Heart left ventricle (tissue), 16 donors: ENCODE measurements around the gene CACNA1D. TPM values are rescaled to one million over a fixed set of nuclear protein-coding genes. Genes with fewer than 3 reads are reported as not detected.

ENCODE experiments used
- ATAC-seq, 4 donors: fragments of 200-7000 bp; cut with Tn5 transposase; one replicate each; pipeline ENCODE4 v1.9.1; 2020 to 2022; ENCODE audit warnings: moderate library complexity in 4 of 4, mild to moderate bottlenecking in 3 of 4, moderate number of reproducible peaks in 1 of 4
- DNase-seq, 5 donors: peaks; one replicate each; pipeline ENCODE4 v3.0.0-alpha.2; 2020
- H3K27ac ChIP-seq, 12 donors: fragments of 200-600 bp; sonication (generic) in 4 of 12; one replicate each; pipeline versions ENCODE4 v1.5.0 to v1.8.0; 2016 to 2022; ENCODE audit warnings: mild to moderate bottlenecking in 2 of 12
- H3K27me3 ChIP-seq, 9 donors: fragments of 200-600 bp; sonication (generic) in 2 of 9; one replicate each; pipeline versions ENCODE4 v1.5.1 to v1.8.0; 2016 to 2022; ENCODE audit warnings: mild to moderate bottlenecking in 3 of 9
- H3K36me3 ChIP-seq, 9 donors: fragments of 200-600 bp; sonication (generic) in 2 of 9; one replicate each; pipeline versions ENCODE4 v1.5.0 to v1.8.0; 2018 to 2022; ENCODE audit warnings: mild to moderate bottlenecking in 2 of 9
- H3K4me1 ChIP-seq, 12 donors: fragments of 200-600 bp; sonication (generic) in 4 of 12; one replicate each; pipeline versions ENCODE4 v1.5.0 to v1.8.0; 2016 to 2022; ENCODE audit warnings: mild to moderate bottlenecking in 3 of 12
- H3K4me3 ChIP-seq, 12 donors: fragments of 200-600 bp; sonication (generic) in 4 of 12; one replicate each; pipeline versions ENCODE4 v1.5.0 to v1.8.0; 2017 to 2022; ENCODE audit warnings: mild to moderate bottlenecking in 9 of 12, moderate library complexity in 4 of 12
- H3K9me3 ChIP-seq, 12 donors: fragments of 200-600 bp; sonication (generic) in 4 of 12; one replicate each; pipeline versions ENCODE4 v1.5.0 to v1.8.0; 2016 to 2022; ENCODE audit warnings: mild to moderate bottlenecking in 1 of 12
- CTCF ChIP-seq, 12 donors: fragments of 200-600 bp; sonication (generic) in 4 of 12; IDR thresholded peaks; one replicate each; pipeline versions ENCODE4 v1.5.0 to v1.8.0; 2018 to 2022; ENCODE audit warnings: antibody characterized with exemption in 12 of 12, mild to moderate bottlenecking in 5 of 12
- POLR2A ChIP-seq, 2 donors: fragments of 450-650 bp; IDR thresholded peaks; one replicate each; pipeline ENCODE4 v1.6.1; 2017; ENCODE audit warnings: antibody characterized with exemption in 2 of 2, mild to moderate bottlenecking in 2 of 2, moderate library complexity in 2 of 2
- WGBS, 4 donors: extraction: QIAGEN DNeasy Blood & Tissue Kit in 2 of 4; methylation state at CpG; one replicate each; pipeline versions ENCODE4 v1.1.5 to v1.1.7; 2013 to 2018; 5-methylcytosine and 5-hydroxymethylcytosine counted together
- intact Hi-C, 10 donors: fragments of 100-400 bp; cut with DNase I; formaldehyde crosslinking; loops; one replicate each; pipeline versions ENCODE4 v1.11.1 to v1.14.2; 2022
- polyA plus RNA-seq, 2 donors: library from polyadenylated mRNA; stranded (reverse); fragments of 200-250 nt; gene quantifications; one replicate each; pipeline ENCODE4 v1.2.3, GENCODE V29; 2013
- total RNA-seq, 9 donors: library from RNA; depleted of rRNA in 2 of 9; stranded (reverse); fragments of >200 nt in 2 of 9; fragmentation: NEBNext Ultra II Directional in 3 of 9; extraction: Animal tissue kit (Norgen Biotek cat#: 25700) in 3 of 9; gene quantifications; one replicate each; pipeline versions ENCODE4 v1.1.0 to v1.2.4, GENCODE V29; 2016 to 2023
- donor health status: ischemic (EF 13 %, LVEDD 7.1; RV severe dilation, severe dysfunction).
- donor health status: healthy with polysubstance abuse.
- donor health status: DM: no; HTN: yes; CAD: no.
- donor health status: DM: no; HTN: no; CAD: no.
- donor health status: ischemic (EF 25% LVEDD 6.9; RV normal size, moderate dysfunction).
- donor health status: ischemic (EF 25% LVEDD 5.7; RV mildly dilated, moderate dysfunction).
- donor health status: healthy.
- donor health status: DM: yes; HTN: yes; CAD: no.
- donor health status: ischemic (EF 35%, LVEDD 5.7; RV mildly dilated, moderate dysfunction).
- donor health status: nonischemic (EF 11% LVEDD 7.7; RV severe dilation, severe dysfunction).
- donor health status: DM: yes; HTN: yes; CAD: no.
- donor health status: PGD.
- donor health status: ischemic (EF 29% LVEDD 5.4; RV normal size, mild dysfunction).
- donor health status: nonischemic (EF 23%, LVEDD 6.1; RV moderate dilation, normal function).

CACNA1D gene
- total and polyA plus RNA-seq, 11 donors = 0.06 to 2.4 (median 0.40) TPM; not detected in 1

GRCh38 chr3:53486961-53487654 lies 7.3 kb upstream of the CACNA1D start:
- DNase-seq (no peak), ATAC-seq (no peak)
- WGBS, 4 donors = 79 to 90% (median 84%) methylated on average over 6 of the region's 6 CpGs
- Histone ChIP-seq H3K27ac (no peak overlapping the region), H3K4me3 (no peak overlapping the region), H3K9me3 (no peaks in the 10 kb centered on the region), H3K27me3 (peaks cover 0 to 21% (median 0%) of the 10 kb centered on the region in 9 donors), H3K36me3 (no peaks in the 10 kb centered on the region), H3K4me1 (no peaks in the 10 kb centered on the region)
- TF ChIP-seq POLR2A (IDR thresholded peaks at IDR 0.05) (no peak), CTCF (IDR thresholded peaks at IDR 0.05) (no peak)
- intact Hi-C loops = loop anchor here in 1 of 10 donors (1.0 kb wide), 1 partner anchor 20 kb away; no protein-coding TSS in a partner anchor

GRCh38 chr3:53489386-53489785 lies 5.0 kb upstream of the CACNA1D start:
- TF ChIP-seq CTCF (IDR thresholded peaks at IDR 0.05) = no peak
- TF ChIP-seq POLR2A (IDR thresholded peaks at IDR 0.05) = no peak
- WGBS, 4 donors = 92 to 97% (median 95%) methylated on average over 2 of the region's 2 CpGs
- Histone ChIP-seq H3K9me3 (no peaks in the 10 kb centered on the region), H3K4me3 (no peak overlapping the region), H3K4me1 (peaks cover 0 to 9% (median 6%) of the 10 kb centered on the region in 12 donors), H3K27me3 (peaks cover 0 to 40% (median 8%) of the 10 kb centered on the region in 9 donors), H3K27ac (no peak overlapping the region), H3K36me3 (no peaks in the 10 kb centered on the region)
- no peak for ATAC-seq
- intact Hi-C loops = no loop called here
- DNase-seq = no peak

GRCh38 chr3:53489787-53490458 lies 4.5 kb upstream of the CACNA1D start:
- no peak overlapping the region for H3K27ac ChIP-seq
- no peak for TF ChIP-seq POLR2A (IDR thresholded peaks at IDR 0.05)
- TF ChIP-seq CTCF (IDR thresholded peaks at IDR 0.05) = no peak
- no peak overlapping the region for H3K4me3 ChIP-seq
- no peaks in the 10 kb centered on the region for H3K36me3 ChIP-seq
- intact Hi-C loops = no loop called here
- no peak for DNase-seq
- H3K27me3 ChIP-seq = peaks cover 3 to 43% (median 10%) of the 10 kb centered on the region in 9 donors
- H3K4me1 ChIP-seq = peaks cover 0 to 11% (median 6%) of the 10 kb centered on the region in 12 donors
- no peak for ATAC-seq
- 49 to 61% (median 59%) methylated on average over 7 of the region's 7 CpGs for WGBS, 4 donors
- H3K9me3 ChIP-seq = no peaks in the 10 kb centered on the region

- WGBS, 4 donors = 72 to 80% (median 76%) methylated on average over 4 of the region's 4 CpGs
- Histone ChIP-seq H3K9me3 (no peaks in the 10 kb centered on the region), H3K27ac (no peak overlapping the region), H3K27me3 (peaks cover 7 to 48% (median 14%) of the 10 kb centered on the region in 9 donors), H3K36me3 (no peaks in the 10 kb centered on the region), H3K4me3 (no peak overlapping the region), H3K4me1 (peaks cover 0 to 17% (median 11%) of the 10 kb centered on the region in 12 donors)
- DNase-seq = no peak
- no peak for TF ChIP-seq CTCF (IDR thresholded peaks at IDR 0.05)
- TF ChIP-seq POLR2A (IDR thresholded peaks at IDR 0.05) = no peak
- intact Hi-C loops = no loop called here
- ATAC-seq = no peak
These were observed 3.9 kb upstream of the CACNA1D start for GRCh38 chr3:53490459-53490968.
